ENCODE results near the gene PEAR1.

GRCh38 chr1:156899956-156900718 is 6.6 kb downstream of the PEAR1 start:
- TF ChIP-seq CTCF (conservative IDR thresholded peaks at IDR 0.05; ENCODE audit: low read depth, low read length) (no peak), EZH2 (IDR thresholded peaks at IDR 0.05; ENCODE audit: low read length, unreplicated experiment) (no peak)
